OCI-LY3 (cell line): Measurements from ENCODE around the gene HOXA5.

Experiments
- EZH2phosphoT487 ChIP-seq: fragments of 200-600 bp; shearing (Covaris generic); IDR thresholded peaks from 2 replicates; pipeline ENCODE4 v1.6.1; 2018; ENCODE audit warnings: antibody characterized with exemption, mixed run types, low read depth
- TF ChIP-seq, protein P1 (sequence below): fragments of 200-600, 300-600 bp; sonication (generic); IDR thresholded peaks from 2 replicates; pipeline ENCODE4 v1.5.1; 2014; ENCODE audit warnings: antibody characterized with exemption, low read length, low read depth

DNA sequence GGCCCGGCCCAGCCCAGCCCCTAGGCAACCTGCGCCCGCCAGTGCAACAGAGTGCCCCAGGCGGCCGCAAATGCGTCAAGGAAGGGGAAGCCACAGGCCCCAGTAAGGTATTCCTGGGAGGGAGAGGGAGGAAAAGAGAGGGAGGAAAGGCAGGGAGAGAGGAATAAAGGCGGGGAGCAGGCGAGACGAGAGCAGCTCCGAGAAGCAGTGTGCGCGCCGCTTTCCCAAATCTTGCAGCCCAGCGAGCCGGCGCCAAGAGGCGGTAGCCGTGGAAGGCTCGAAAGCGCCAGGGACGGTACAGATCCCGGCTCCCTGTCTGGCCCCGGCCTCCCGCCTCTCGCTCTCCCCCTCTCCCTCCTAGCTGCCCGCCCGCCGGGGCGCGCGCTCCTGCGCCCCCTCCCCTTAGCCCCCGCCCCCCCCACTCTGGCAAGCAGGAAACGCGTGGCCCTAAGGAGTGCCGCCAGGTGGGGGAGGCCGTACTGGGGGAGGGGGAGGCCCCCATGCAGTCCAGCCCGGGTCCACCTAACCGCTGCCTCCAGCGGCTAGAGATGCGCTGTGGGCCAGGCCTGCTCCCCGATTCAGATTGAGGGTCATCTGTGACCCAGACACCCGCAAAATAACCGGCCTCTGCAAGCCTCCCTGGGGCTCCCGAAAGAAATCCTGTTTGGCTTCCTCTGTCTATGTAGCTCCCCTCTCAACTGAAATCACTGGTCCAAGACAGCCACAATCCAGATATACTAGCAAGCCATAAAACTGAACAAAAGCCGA lies 26.4 kb upstream of the HOXA5 start:
- TF ChIP-seq, protein P1, sequence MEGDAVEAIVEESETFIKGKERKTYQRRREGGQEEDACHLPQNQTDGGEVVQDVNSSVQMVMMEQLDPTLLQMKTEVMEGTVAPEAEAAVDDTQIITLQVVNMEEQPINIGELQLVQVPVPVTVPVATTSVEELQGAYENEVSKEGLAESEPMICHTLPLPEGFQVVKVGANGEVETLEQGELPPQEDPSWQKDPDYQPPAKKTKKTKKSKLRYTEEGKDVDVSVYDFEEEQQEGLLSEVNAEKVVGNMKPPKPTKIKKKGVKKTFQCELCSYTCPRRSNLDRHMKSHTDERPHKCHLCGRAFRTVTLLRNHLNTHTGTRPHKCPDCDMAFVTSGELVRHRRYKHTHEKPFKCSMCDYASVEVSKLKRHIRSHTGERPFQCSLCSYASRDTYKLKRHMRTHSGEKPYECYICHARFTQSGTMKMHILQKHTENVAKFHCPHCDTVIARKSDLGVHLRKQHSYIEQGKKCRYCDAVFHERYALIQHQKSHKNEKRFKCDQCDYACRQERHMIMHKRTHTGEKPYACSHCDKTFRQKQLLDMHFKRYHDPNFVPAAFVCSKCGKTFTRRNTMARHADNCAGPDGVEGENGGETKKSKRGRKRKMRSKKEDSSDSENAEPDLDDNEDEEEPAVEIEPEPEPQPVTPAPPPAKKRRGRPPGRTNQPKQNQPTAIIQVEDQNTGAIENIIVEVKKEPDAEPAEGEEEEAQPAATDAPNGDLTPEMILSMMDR = no peak
- no peak for TF ChIP-seq EZH2phosphoT487
